ENCODE results near the gene NT5C2. TPM values are rescaled to one million over a fixed set of nuclear protein-coding genes. Genes with fewer than 3 reads are reported as not detected.
A peak's percentile ranks its signal among the peaks of the same experiment; 100 is the strongest.

The NT5C2 gene
- total RNA-seq, 1 donor from 2014 or later = 113 TPM

GRCh38 chr10:103045961-103046360, 147.1 kb downstream of the NT5C2 start:
- Histone ChIP-seq H3K79me2 (ENCODE audit: insufficient read depth, low read length) (no peaks in the 10 kb centered on the region), H4K20me1 (ENCODE audit: insufficient read depth, low read length) (no peaks in the 10 kb centered on the region), H3K9me3 (ENCODE audit: insufficient read depth, low read depth, low read length) (no peaks in the 10 kb centered on the region), H3K4me3 (ENCODE audit: insufficient read depth, low read depth, low read length) (no peak overlapping the region), H2AFZ (ENCODE audit: low read depth, low read length) (no peak overlapping the region), H3K36me3 (ENCODE audit: insufficient read depth, low read length) (no peaks in the 10 kb centered on the region), H3K4me1 (ENCODE audit: insufficient read depth, low read length) (peaks cover 12% of the 10 kb centered on the region), H3K9ac (ENCODE audit: low read length) (peak overlapping the region; percentile 10), H3K27ac (ENCODE audit: low read depth, low read length) (peak overlapping the region; percentile 91), H3K27me3 (ENCODE audit: insufficient read depth, low read length) (no peaks in the 10 kb centered on the region), H3K4me2 (ENCODE audit: low read length) (no peak overlapping the region)
- Mint-ChIP-seq H3K36me3 (ENCODE audit: low read depth, unreplicated experiment) (peaks cover 2% of the 10 kb centered on the region), H3K4me3 (ENCODE audit: unreplicated experiment) (no peak overlapping the region), H3K27me3 (ENCODE audit: low read depth, unreplicated experiment) (no peaks in the 10 kb centered on the region), H3K9me3 (ENCODE audit: unreplicated experiment) (no peaks in the 10 kb centered on the region), H3K27ac (ENCODE audit: unreplicated experiment) (no peak overlapping the region), H3K4me1 (ENCODE audit: low read depth, unreplicated experiment) (peaks cover 25% of the 10 kb centered on the region)
- no peak for TF ChIP-seq EZH2 (IDR thresholded peaks at IDR 0.05; ENCODE audit: insufficient read depth, low read length)
- TF ChIP-seq CTCF (IDR thresholded peaks at IDR 0.05; ENCODE audit: insufficient read depth, low read depth, low read length) = no peak
- FAIRE-seq = no peak
- DNase-seq (ENCODE audit: low read depth) = no peak

- Histone ChIP-seq H2AFZ (ENCODE audit: low read depth, low read length) (no peak overlapping the region), H3K27ac (ENCODE audit: low read depth, low read length) (peak overlapping the region; percentile 91), H3K79me2 (ENCODE audit: insufficient read depth, low read length) (no peaks in the 10 kb centered on the region), H3K9ac (ENCODE audit: low read length) (peak overlapping the region; percentile 77), H3K4me3 (ENCODE audit: insufficient read depth, low read depth, low read length) (no peak overlapping the region), H3K4me1 (ENCODE audit: insufficient read depth, low read length) (peaks cover 21% of the 10 kb centered on the region), H3K36me3 (ENCODE audit: insufficient read depth, low read length) (no peaks in the 10 kb centered on the region), H4K20me1 (ENCODE audit: insufficient read depth, low read length) (no peaks in the 10 kb centered on the region), H3K4me2 (ENCODE audit: low read length) (peak overlapping the region; percentile 48), H3K9me3 (ENCODE audit: insufficient read depth, low read depth, low read length) (no peaks in the 10 kb centered on the region), H3K27me3 (ENCODE audit: insufficient read depth, low read length) (no peaks in the 10 kb centered on the region)
- H3K36me3 Mint-ChIP-seq (ENCODE audit: low read depth, unreplicated experiment) = no peaks in the 10 kb centered on the region
- H3K4me3 Mint-ChIP-seq (ENCODE audit: unreplicated experiment) = peak overlapping the region; percentile 51
- FAIRE-seq = peak; percentile 99
- peaks cover 31% of the 10 kb centered on the region for H3K4me1 Mint-ChIP-seq (ENCODE audit: low read depth, unreplicated experiment)
- no peaks in the 10 kb centered on the region for H3K27me3 Mint-ChIP-seq (ENCODE audit: low read depth, unreplicated experiment)
- no peak overlapping the region for H3K27ac Mint-ChIP-seq (ENCODE audit: unreplicated experiment)
- no peaks in the 10 kb centered on the region for H3K9me3 Mint-ChIP-seq (ENCODE audit: unreplicated experiment)
- peak; percentile 87 for DNase-seq (ENCODE audit: low read depth)
- TF ChIP-seq CTCF (IDR thresholded peaks at IDR 0.05; ENCODE audit: insufficient read depth, low read depth, low read length) (no peak), EZH2 (IDR thresholded peaks at IDR 0.05; ENCODE audit: insufficient read depth, low read length) (no peak)
Measured at GRCh38 chr10:103044942-103045489, 148.1 kb downstream of the NT5C2 start.

GRCh38 chr10:103042908-103043307, 150.2 kb downstream of the NT5C2 start:
- DNase-seq (ENCODE audit: low read depth) (no peak), FAIRE-seq (peak; percentile 50)
- no peaks in the 10 kb centered on the region for H3K27me3 Mint-ChIP-seq (ENCODE audit: low read depth, unreplicated experiment)
- Histone ChIP-seq H3K4me1 (ENCODE audit: insufficient read depth, low read length) (peaks cover 22% of the 10 kb centered on the region), H3K79me2 (ENCODE audit: insufficient read depth, low read length) (no peaks in the 10 kb centered on the region), H4K20me1 (ENCODE audit: insufficient read depth, low read length) (no peaks in the 10 kb centered on the region), H3K27ac (ENCODE audit: low read depth, low read length) (no peak overlapping the region), H3K4me2 (ENCODE audit: low read length) (no peak overlapping the region), H3K36me3 (ENCODE audit: insufficient read depth, low read length) (no peaks in the 10 kb centered on the region), H3K4me3 (ENCODE audit: insufficient read depth, low read depth, low read length) (no peak overlapping the region), H3K27me3 (ENCODE audit: insufficient read depth, low read length) (no peaks in the 10 kb centered on the region), H2AFZ (ENCODE audit: low read depth, low read length) (no peak overlapping the region), H3K9ac (ENCODE audit: low read length) (no peak overlapping the region), H3K9me3 (ENCODE audit: insufficient read depth, low read depth, low read length) (no peaks in the 10 kb centered on the region)
- no peak overlapping the region for H3K4me3 Mint-ChIP-seq (ENCODE audit: unreplicated experiment)
- H3K4me1 Mint-ChIP-seq (ENCODE audit: low read depth, unreplicated experiment) = peaks cover 31% of the 10 kb centered on the region
- peaks cover 2% of the 10 kb centered on the region for H3K36me3 Mint-ChIP-seq (ENCODE audit: low read depth, unreplicated experiment)
- TF ChIP-seq EZH2 (IDR thresholded peaks at IDR 0.05; ENCODE audit: insufficient read depth, low read length) (no peak), CTCF (IDR thresholded peaks at IDR 0.05; ENCODE audit: insufficient read depth, low read depth, low read length) (no peak)
- no peak overlapping the region for H3K27ac Mint-ChIP-seq (ENCODE audit: unreplicated experiment)
- no peaks in the 10 kb centered on the region for H3K9me3 Mint-ChIP-seq (ENCODE audit: unreplicated experiment)
